ENCODE results near the gene CYP11A1.

Gene CYP11A1

DNA sequence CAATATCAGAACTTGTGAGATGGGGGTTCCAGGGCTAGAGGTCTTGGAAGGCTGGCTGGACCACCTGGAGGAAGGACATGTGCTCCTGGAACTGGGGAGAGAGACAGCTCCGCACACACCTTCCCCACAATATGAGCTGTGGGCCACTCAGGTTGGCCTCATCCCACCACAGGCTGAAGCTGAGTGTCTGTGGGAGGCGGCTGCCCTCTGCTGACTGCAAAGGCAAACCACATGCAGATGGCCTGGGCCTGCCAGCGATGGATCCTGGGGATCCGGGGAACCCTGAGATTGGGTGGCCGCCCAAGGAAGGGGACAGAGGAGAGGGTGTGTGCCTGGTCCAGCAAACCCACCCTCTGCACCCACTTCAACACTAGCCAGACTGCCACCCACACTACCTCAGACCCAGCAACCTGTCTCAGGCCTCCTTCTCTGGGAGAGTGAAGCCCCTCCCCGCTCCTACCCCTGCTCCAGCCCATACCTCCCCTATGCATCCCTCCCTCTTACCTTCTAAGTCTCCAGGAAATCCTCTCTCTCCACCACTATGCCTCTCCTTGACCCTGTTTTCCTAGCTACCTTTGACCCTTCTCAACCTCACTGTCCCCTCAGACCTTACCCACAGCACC lies 44.8 kb downstream of the CYP11A1 start:
- no peak for TF ChIP-seq JUND (IDR thresholded peaks at IDR 0.05; ENCODE audit: low read depth)
- in situ Hi-C loops (cut with HindIII; ENCODE audit: low pct_unique_long_range_greater_than_20kb, low sequenced_read_pairs) = no loop called here
- peak; percentile 56 to 69 for DNase-seq (ENCODE audit: low read depth in 1 of 2, low spot score in 1 of 2)

DNA sequence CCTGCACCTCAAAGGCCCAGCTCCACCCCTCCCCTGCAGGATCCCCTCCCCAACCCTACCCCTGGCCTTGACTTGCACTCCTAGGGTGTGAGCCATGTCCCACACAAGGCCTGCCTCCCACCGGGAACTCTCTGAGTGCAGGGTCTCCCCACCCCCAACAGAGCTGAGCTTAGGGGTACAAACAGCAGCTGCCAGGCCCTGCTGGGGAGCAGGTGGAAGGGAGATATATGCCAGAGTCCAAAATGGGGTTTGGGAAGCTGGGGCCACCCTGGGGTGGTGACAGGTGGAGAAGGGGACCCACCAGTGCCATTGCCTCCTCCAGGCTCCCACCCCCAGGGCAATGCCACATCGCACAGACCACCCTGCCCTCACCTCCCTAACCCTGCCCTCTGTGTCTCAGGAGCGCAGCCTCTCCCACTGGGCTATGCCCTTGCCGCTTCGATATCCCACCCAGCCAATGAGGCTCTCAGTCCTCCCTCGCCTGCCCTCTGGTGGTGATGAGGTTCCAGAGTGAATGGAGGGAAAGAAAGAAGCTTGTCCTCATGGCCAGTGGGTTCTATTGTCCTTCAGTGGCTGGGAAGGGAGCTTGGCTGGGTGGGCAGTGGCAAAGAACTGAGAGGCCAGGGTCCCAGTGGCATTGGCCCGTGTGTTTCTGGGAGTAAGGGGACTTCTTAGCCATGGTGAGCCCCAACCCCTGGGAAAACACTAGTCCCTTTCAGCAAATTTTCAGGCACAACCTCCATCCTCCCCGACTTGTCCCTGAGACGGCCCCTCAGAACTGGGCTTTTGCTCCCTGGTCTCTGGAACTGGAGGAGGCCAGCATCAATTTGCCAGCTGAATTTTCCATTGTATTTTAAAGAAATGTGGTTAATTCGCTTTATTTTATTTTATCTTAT lies 46.8 kb downstream of the CYP11A1 start:
- TF ChIP-seq JUND (IDR thresholded peaks at IDR 0.05; ENCODE audit: low read depth) = no peak
- in situ Hi-C loops (cut with HindIII; ENCODE audit: low pct_unique_long_range_greater_than_20kb, low sequenced_read_pairs) = no loop called here
- peak; percentile 52 to 73 for DNase-seq (ENCODE audit: low read depth in 1 of 2, low spot score in 1 of 2)

DNA sequence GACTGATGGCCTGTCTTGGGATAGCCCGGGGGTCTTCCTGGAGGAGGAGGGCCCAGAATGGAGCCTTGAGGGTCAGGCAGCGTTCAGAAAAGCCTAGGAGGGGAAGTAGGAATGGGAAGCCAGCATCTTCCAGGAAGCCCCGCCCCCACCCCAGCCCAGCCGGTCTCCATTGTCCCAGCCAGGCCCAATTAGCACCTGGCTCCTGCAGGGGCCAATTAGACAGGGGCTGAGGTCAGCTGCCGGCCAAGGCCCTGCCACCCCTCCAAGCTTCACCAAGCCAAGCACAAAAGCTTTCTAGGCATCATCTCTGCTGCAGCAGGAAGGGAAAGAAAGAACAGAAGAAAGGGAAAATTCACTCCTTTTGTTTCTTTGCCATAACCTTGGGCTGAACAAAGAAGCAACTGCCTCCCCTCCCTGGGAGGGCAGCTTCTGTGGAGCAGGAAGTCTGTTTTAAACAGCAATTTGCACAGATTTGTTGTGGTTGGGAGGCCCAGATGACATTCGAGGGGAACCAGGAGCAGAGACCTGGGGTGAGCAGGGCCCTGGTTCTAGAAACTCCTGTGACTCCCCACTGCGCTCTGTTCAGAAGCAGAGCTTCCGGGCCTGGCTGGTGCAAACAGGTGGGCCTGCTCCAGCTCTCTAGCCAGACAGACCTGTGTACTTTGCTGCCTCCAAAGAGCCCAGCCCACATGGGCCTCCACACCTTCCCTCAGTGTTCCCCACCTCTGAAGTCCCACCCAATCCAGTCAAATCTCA lies 47.7 kb downstream of the CYP11A1 start:
- DNase-seq (ENCODE audit: low read depth in 1 of 2, low spot score in 1 of 2) = no peak
- in situ Hi-C loops (cut with HindIII; ENCODE audit: low pct_unique_long_range_greater_than_20kb, low sequenced_read_pairs) = no loop called here
- no peak for TF ChIP-seq JUND (IDR thresholded peaks at IDR 0.05; ENCODE audit: low read depth)

DNA sequence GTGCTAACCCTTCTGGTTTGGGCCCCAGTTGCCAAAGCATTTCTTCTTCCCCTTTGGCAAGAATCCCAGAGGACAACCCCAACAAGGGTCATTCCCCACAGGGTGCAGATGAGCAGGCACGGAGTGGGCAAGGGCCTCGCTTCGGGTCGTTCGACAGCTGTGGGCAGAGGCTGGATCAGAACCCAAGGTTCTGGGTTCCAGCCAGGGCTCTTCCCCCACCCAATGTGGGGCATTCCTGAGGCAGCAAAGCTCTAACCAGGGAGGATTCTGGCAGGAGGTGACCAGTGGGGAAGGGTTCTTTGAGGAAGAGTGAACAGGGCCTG lies 48.3 kb downstream of the CYP11A1 start:
- DNase-seq (ENCODE audit: low read depth in 1 of 2, low spot score in 1 of 2) = no peak
- TF ChIP-seq JUND (IDR thresholded peaks at IDR 0.05; ENCODE audit: low read depth) = no peak
- in situ Hi-C loops (cut with HindIII; ENCODE audit: low pct_unique_long_range_greater_than_20kb, low sequenced_read_pairs) = no loop called here

DNA sequence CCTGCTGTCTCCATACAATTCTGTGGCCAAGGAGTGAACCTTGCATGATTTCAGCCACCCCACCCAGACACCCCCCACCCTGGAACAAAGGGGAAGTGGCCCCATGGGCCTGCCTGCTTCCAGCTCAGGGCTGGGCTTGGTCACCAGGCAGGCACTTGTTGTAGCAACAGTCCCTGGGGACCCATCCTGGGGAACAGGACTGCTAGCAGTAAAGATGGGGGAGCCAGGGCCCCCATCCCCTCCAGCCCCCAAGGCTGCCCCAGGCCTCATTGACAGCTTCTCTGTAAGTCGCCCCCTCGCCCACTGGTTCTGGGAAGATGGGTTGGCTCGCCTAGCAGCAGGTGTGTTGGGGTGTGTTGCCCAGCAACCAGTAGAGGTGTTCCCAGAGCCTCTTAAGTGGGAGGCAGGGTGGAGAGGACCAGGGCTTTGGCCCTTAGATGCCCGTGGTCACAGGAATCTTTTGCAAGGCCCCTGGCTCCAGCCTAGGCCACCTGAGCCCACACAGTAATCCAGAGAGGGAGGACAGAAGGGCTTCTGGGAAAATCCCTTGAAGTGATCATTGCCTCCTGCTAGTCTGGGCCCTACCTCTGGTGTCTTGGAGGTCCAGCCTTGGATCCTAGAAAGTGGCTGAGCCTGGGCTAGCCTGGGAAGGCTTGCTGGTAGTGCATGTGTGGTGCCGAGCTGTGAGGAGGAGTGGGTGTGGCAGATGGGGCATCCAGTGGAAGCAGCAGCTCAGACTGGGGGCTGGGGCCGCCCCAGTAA lies 48.9 kb downstream of the CYP11A1 start:
- no peak for TF ChIP-seq JUND (IDR thresholded peaks at IDR 0.05; ENCODE audit: low read depth)
- in situ Hi-C loops (cut with HindIII; ENCODE audit: low pct_unique_long_range_greater_than_20kb, low sequenced_read_pairs) = no loop called here
- no peak for DNase-seq (ENCODE audit: low read depth in 1 of 2, low spot score in 1 of 2)

DNA sequence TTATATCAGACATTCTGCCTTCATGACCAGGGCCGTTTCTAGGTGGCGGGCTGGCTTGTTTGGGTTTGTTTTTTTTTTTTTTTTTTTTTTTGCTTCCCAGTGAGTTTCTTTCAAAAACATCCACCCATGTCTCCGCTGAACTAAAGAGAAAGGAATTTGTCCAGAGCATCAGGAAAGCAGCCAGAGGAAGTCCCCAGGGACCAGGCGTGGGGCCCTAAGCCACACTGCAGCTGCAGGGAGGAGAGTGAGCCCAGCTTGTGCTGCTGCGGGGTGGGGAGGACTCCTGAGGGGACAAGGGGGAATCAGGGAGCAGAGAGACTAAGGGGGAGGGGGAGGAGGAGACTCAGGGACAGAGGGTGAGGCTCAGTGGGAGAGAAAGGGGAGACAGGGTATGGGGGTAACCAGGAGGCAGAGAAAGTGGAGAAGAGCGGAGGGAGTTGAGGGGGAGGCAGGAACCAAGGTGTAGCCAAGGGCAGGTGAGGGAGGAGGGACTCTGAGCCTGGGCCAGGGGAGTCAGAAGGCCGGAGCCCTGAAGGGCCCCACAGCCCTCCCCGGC lies 49.5 kb downstream of the CYP11A1 start:
- no peak for DNase-seq (ENCODE audit: low read depth in 1 of 2, low spot score in 1 of 2)
- TF ChIP-seq JUND (IDR thresholded peaks at IDR 0.05; ENCODE audit: low read depth) = no peak
- in situ Hi-C loops (cut with HindIII; ENCODE audit: low pct_unique_long_range_greater_than_20kb, low sequenced_read_pairs) = no loop called here

DNA sequence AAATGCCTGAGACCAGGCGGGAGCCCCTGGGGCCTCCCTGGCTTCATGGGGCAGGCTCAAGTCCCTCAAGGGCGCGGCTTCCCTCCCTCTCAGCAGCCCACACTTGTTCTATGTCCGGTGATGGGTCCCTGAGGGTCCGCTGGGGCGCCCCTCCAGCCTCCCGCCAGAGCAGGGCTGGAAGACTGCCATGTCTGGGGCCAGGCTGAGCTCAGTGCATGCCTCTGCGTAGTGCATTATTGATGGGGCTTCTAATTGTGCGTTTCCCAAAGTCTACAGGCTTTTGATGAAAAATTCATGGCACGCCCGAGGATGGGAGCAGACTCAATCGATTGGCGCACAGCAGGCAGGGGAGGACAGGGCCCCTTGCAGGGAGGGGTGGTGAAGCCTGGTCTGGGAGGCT lies 51.3 kb downstream of the CYP11A1 start:
- DNase-seq (ENCODE audit: low read depth in 1 of 2, low spot score in 1 of 2) = no peak
- in situ Hi-C loops (cut with HindIII; ENCODE audit: low pct_unique_long_range_greater_than_20kb, low sequenced_read_pairs) = no loop called here
- no peak for TF ChIP-seq JUND (IDR thresholded peaks at IDR 0.05; ENCODE audit: low read depth)

DNA sequence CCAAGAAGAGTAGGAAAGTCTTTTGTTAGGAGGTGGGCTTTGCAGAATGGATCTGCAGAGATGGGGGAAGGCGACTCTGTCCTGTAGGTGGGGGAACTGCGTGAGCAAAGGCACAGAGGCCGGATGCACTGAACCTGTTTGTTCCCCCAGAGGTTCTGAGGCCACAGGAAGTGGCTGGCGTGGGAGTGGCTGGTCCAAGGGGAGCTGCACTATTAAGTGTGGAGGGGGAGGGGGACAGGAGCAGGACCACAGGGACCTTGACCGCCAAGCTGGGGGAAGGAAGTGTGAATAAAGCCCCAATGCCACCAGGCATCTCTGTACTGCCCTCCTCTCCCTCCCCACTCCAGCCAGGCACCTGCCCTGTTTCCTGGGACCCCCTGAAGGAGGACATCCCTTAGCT lies 51.8 kb downstream of the CYP11A1 start:
- in situ Hi-C loops (cut with HindIII; ENCODE audit: low pct_unique_long_range_greater_than_20kb, low sequenced_read_pairs) = no loop called here
- TF ChIP-seq JUND (IDR thresholded peaks at IDR 0.05; ENCODE audit: low read depth) = no peak
- no peak for DNase-seq (ENCODE audit: low read depth in 1 of 2, low spot score in 1 of 2)

DNA sequence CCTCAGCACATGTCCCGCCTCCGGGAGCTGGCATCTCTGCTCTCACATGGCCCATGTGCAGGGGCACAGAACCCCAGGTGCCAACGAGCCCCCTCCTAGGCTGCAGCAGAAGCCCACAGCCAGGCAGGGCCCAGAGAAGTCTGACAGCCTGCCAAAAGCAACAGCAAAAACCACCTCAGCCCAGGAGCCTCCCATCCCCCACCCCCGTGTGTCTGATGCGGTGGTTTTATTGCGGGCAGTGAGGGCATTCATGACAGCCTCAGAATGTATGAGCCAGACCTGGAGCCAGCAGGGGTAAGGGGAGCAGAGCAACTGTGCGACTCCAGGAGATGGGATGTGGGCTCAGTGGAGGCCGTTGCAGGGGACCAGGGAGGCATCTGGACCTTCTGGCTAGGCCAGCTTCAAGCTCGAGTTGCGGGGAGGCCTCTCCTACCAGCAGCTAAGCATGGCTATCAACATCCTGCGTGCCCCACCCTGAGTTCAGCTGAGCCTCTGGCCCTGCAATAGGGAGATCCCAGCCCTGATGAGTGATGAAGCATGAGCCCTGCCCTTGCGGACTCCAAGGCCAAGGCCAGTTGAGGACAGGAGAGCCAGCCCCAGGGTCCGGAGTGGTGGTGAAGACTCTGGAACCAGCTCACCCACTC lies 52.5 kb downstream of the CYP11A1 start:
- in situ Hi-C loops (cut with HindIII; ENCODE audit: low pct_unique_long_range_greater_than_20kb, low sequenced_read_pairs) = no loop called here
- no peak for DNase-seq (ENCODE audit: low read depth in 1 of 2, low spot score in 1 of 2)

DNA sequence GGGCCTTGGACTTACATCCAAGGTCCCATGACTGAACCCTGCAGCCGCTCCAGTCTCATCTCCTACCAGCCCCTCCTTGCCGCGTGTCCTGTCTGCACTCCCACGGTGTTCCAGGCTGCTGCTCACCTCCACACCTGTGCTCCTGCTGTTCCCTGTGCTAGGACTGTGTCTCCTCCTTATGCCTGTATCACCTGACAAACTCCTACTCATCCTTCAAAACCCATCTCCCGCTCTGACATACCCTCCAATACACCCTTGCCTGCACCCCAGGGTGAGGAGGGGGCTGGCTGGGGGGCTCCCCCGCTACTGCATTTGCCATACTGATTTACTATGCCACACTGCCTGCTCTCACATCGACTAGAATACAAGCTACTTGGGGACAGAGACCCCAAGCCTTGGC lies 53.6 kb downstream of the CYP11A1 start:
- no peak for TF ChIP-seq JUND (IDR thresholded peaks at IDR 0.05; ENCODE audit: low read depth)
- no peak for DNase-seq (ENCODE audit: low read depth in 1 of 2, low spot score in 1 of 2)
- in situ Hi-C loops (cut with HindIII; ENCODE audit: low pct_unique_long_range_greater_than_20kb, low sequenced_read_pairs) = no loop called here

More for the DNA sequence above, 52.5 kb downstream of the CYP11A1 start:
- TF ChIP-seq JUND (IDR thresholded peaks at IDR 0.05; ENCODE audit: low read depth) = no peak

DNA sequence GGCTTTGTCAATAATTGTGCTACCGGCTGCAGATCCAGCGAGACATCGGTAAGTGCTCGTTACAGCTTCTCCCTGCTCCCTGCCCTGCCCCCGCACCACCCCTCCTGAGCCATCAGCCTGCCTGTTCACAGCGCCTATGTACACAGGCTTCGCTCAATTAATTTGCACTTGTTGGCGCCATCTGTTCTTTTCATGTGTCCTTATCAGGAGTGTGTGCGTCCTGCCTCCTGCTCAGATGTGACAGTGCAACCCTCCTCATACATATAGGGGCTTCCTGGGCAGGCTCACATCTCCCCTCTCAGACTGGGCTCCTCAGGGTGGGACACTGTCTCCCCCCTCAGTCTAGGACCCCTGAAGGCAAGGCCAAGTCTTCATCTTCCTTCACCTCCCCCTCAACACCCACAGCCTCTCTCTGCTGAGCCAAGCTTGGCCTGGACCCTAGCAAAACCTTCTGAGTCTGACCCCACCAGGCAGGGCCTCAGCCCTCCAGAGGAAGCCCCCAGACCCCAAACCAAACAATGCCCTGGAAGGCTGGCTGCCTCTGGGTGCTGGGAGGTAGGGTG lies 54.9 kb downstream of the CYP11A1 start:
- in situ Hi-C loops (cut with HindIII; ENCODE audit: low pct_unique_long_range_greater_than_20kb, low sequenced_read_pairs) = no loop called here
- no peak for DNase-seq (ENCODE audit: low read depth in 1 of 2, low spot score in 1 of 2)
- no peak for TF ChIP-seq JUND (IDR thresholded peaks at IDR 0.05; ENCODE audit: low read depth)

Measured in T47D (cell line).